SW 1271 (cell line): ENCODE data around the gene PUM1.
"Not testable (repeated sequence)": the region's sequence is repeated elsewhere in the genome, so short reads cannot be mapped to it uniquely, and the experiment has no call there.

Experiments used
- DNase-seq, 2 experiments: peaks; one replicate each; lab custom pipeline; 2025; lab: John Stamatoyannopoulos, UW

The PUM1 gene

GRCh38 chr1:30966690-30967369, 98.7 kb downstream of the PUM1 start:
- DNase-seq, result peak in 1 of 2 experiments; percentile 44

- no peak for DNase-seq
These were observed 99.5 kb downstream of the PUM1 start for GRCh38 chr1:30965924-30966599.

- no peak for DNase-seq
These were observed 100.8 kb downstream of the PUM1 start for GRCh38 chr1:30964706-30965105.

GRCh38 chr1:30962609-30963508, 102.7 kb downstream of the PUM1 start:
- DNase-seq, result no peak

GRCh38 chr1:30957560-30958222, 107.8 kb downstream of the PUM1 start:
- no peak for DNase-seq

- no peak for DNase-seq
These were observed 110.0 kb downstream of the PUM1 start for GRCh38 chr1:30955448-30956015.

- DNase-seq, result no peak
These were observed 111.8 kb downstream of the PUM1 start for GRCh38 chr1:30953685-30954084.

GRCh38 chr1:30952098-30952497, 113.4 kb downstream of the PUM1 start:
- DNase-seq, result no peak

GRCh38 chr1:30950700-30951099, 114.8 kb downstream of the PUM1 start:
- no peak for DNase-seq

- DNase-seq, result no peak
These were observed 115.5 kb downstream of the PUM1 start for GRCh38 chr1:30950053-30950452.

- not testable (repeated sequence) for DNase-seq
These were observed 116.1 kb downstream of the PUM1 start for GRCh38 chr1:30949487-30949838.

- DNase-seq, result not testable (repeated sequence)
These were observed 116.6 kb downstream of the PUM1 start for GRCh38 chr1:30948813-30949486.

GRCh38 chr1:30948278-30948677, 117.2 kb downstream of the PUM1 start:
- no peak for DNase-seq

- DNase-seq, result no peak
These were observed 118.3 kb downstream of the PUM1 start for GRCh38 chr1:30947212-30947611.

GRCh38 chr1:30942326-30942963, 123.1 kb downstream of the PUM1 start:
- DNase-seq, result no peak

- DNase-seq, result no peak
These were observed 125.0 kb downstream of the PUM1 start for GRCh38 chr1:30940541-30940940.

GRCh38 chr1:30936541-30937171, 128.9 kb downstream of the PUM1 start:
- no peak for DNase-seq

- DNase-seq, result not testable (repeated sequence)
These were observed 129.8 kb downstream of the PUM1 start for GRCh38 chr1:30935758-30936157.

- DNase-seq, result no peak
These were observed 130.9 kb downstream of the PUM1 start for GRCh38 chr1:30934613-30935012.

GRCh38 chr1:30933874-30934252, 131.7 kb downstream of the PUM1 start:
- no peak for DNase-seq
